Measurements from ENCODE around the gene ABHD10.

The ABHD10 gene

GRCh38 chr3:111978583-111979433, at the start of gene ABHD10:
ABHD10 (plus strand) TSS chr3:111979026; CDS start chr3:111979062, 36 bp downstream.
- Histone ChIP-seq H3K36me3 (no peaks in the 10 kb centered on the region), H3K9me3 (no peaks in the 10 kb centered on the region), H3K27me3 (peaks cover 22% of the 10 kb centered on the region), H3K4me1 (ENCODE audit: control insufficient read depth in 1 of 2, insufficient read depth in 1 of 2, low read depth in 1 of 2, low read length in 1 of 2) (peaks cover 18 to 20% of the 10 kb centered on the region in 2 experiments), H3K27ac (peak within 1 kb of the TSS; percentile 77), H3K4me3 (ENCODE audit: low read depth in 1 of 2, low read length in 1 of 2) (peak within 1 kb of the TSS; percentile 72 to 88)
- no peak for TF ChIP-seq CTCF (IDR thresholded peaks at IDR 0.05)

- Histone ChIP-seq H3K9me3 (no peaks in the 10 kb centered on the region), H3K4me3 (ENCODE audit: low read depth in 1 of 2, low read length in 1 of 2) (no peak overlapping the region), H3K27me3 (no peaks in the 10 kb centered on the region), H3K4me1 (ENCODE audit: control insufficient read depth in 1 of 2, insufficient read depth in 1 of 2, low read depth in 1 of 2, low read length in 1 of 2) (no peaks in the 10 kb centered on the region), H3K36me3 (no peaks in the 10 kb centered on the region), H3K27ac (no peak overlapping the region)
- TF ChIP-seq CTCF (IDR thresholded peaks at IDR 0.05), result no peak
Observed at GRCh38 chr3:111929484-111929883, 49.3 kb upstream of the ABHD10 start.

- Histone ChIP-seq H3K36me3 (no peaks in the 10 kb centered on the region), H3K27ac (no peak overlapping the region), H3K4me1 (ENCODE audit: control insufficient read depth in 1 of 2, insufficient read depth in 1 of 2, low read depth in 1 of 2, low read length in 1 of 2) (no peaks in the 10 kb centered on the region), H3K27me3 (no peaks in the 10 kb centered on the region), H3K9me3 (no peaks in the 10 kb centered on the region), H3K4me3 (ENCODE audit: low read depth in 1 of 2, low read length in 1 of 2) (no peak overlapping the region)
- TF ChIP-seq CTCF (IDR thresholded peaks at IDR 0.05), result no peak
Observed at GRCh38 chr3:111932946-111933345, 45.9 kb upstream of the ABHD10 start.

DNA sequence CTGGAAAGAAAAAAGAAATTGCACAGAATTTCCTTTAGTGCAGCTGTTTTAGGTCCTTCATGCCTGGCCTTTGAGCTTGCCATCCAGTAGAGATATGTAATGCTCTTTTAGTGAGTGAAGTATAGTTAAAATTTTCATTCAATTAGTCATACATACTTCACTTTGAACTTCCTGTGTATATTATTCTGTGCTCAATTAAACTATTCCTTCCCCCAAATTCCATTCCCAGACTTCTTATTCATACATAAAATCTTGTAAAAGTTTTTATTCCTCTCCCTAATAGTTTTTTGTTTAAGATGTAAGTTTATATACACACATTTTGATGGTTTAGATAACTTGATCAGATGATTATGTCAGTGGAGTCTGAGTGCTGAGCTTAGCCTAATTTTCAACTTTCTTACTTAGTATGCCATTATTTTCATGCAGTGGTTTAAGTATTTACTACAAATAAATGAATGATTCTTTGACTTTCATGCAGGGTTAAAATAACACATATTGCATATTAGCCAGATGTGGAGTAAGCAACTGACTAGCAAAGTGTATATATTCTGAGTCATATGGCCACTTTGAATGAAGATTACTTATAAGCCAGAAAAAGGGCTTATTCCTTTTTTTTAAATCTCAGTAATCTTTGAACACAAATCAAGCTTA, 42.5 kb upstream of the ABHD10 start:
- no peak overlapping the region for H3K27ac ChIP-seq
- H3K36me3 ChIP-seq, result no peaks in the 10 kb centered on the region
- no peak for TF ChIP-seq CTCF (IDR thresholded peaks at IDR 0.05)
- no peaks in the 10 kb centered on the region for H3K9me3 ChIP-seq
- H3K4me3 ChIP-seq (ENCODE audit: low read depth in 1 of 2, low read length in 1 of 2), result no peak overlapping the region
- H3K4me1 ChIP-seq (ENCODE audit: control insufficient read depth in 1 of 2, insufficient read depth in 1 of 2, low read depth in 1 of 2, low read length in 1 of 2), result no peaks in the 10 kb centered on the region
- no peaks in the 10 kb centered on the region for H3K27me3 ChIP-seq

DNA sequence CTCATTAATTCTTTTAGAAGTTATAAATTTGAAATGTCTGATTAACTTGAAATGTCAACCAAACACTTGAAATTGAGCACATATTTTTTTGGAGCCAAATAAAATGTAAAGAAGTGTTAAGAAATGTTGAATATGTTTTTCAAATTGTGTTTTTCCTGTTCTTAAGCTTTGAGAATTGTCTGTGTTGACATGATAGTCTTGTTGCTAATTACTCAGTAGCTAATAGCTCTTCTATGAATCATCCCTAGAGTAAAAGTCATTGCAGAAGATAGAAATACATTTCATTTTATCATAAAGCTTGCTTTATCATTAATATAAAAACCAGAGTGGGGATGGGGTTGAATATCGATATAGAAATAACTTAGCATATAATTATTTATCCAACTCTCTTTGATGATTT, 41.9 kb upstream of the ABHD10 start:
- H3K27ac ChIP-seq, result no peak overlapping the region
- H3K27me3 ChIP-seq, result no peaks in the 10 kb centered on the region
- H3K4me3 ChIP-seq (ENCODE audit: low read depth in 1 of 2, low read length in 1 of 2), result no peak overlapping the region
- H3K9me3 ChIP-seq, result no peaks in the 10 kb centered on the region
- H3K36me3 ChIP-seq, result no peaks in the 10 kb centered on the region
- no peak for TF ChIP-seq CTCF (IDR thresholded peaks at IDR 0.05)
- no peaks in the 10 kb centered on the region for H3K4me1 ChIP-seq (ENCODE audit: control insufficient read depth in 1 of 2, insufficient read depth in 1 of 2, low read depth in 1 of 2, low read length in 1 of 2)
